KMS-11 (cell line): Measurements from ENCODE around the gene SHKBP1.
A peak's percentile ranks its signal among the peaks of the same experiment; 100 is the strongest.

Source experiments
- H2AFZ ChIP-seq: fragments of 200-600 bp; sonication (generic); 2 replicates; pipeline ENCODE4 v1.6.1; 2016; ENCODE audit warnings: antibody characterized with exemption, mixed run types, low read depth
- H3K27ac ChIP-seq: fragments of 200-600 bp; sonication (generic); 2 replicates; pipeline ENCODE4 v1.6.1; 2016; ENCODE audit warnings: mild to moderate bottlenecking, mixed run types
- H3K27me3 ChIP-seq: fragments of 200-600 bp; sonication (generic); 2 replicates; pipeline ENCODE4 v1.6.1; 2017; ENCODE audit warnings: mild to moderate bottlenecking, low read depth, mixed run types, moderate library complexity; ENCODE audit not compliant: insufficient read depth
- H3K36me3 ChIP-seq: fragments of 200-600 bp; sonication (generic); 2 replicates; pipeline ENCODE4 v1.6.1; 2017; ENCODE audit warnings: mild to moderate bottlenecking, mixed run types; ENCODE audit not compliant: insufficient read depth
- H3K4me1 ChIP-seq: fragments of 200-600 bp; sonication (generic); 2 replicates; pipeline ENCODE4 v1.6.1; 2016; ENCODE audit warnings: mild to moderate bottlenecking, low read depth, mixed run types; ENCODE audit not compliant: poor library complexity, severe bottlenecking
- H3K4me2 ChIP-seq: fragments of 200-600 bp; sonication (generic); 2 replicates; pipeline ENCODE4 v1.7.0; 2016; ENCODE audit warnings: mild to moderate bottlenecking, mixed run types
- H3K4me3 ChIP-seq: fragments of 200-600 bp; sonication (generic); IDR thresholded peaks from 2 replicates; pipeline ENCODE4 v1.6.1; 2017; ENCODE audit warnings: low read depth, low read length, mixed read lengths; ENCODE audit not compliant: insufficient read depth
- H3K79me2 ChIP-seq: fragments of 200-600 bp; sonication (generic); 2 replicates; pipeline ENCODE4 v1.6.1; 2016; ENCODE audit warnings: low read depth, mixed run types; ENCODE audit not compliant: insufficient read depth
- H3K9ac ChIP-seq: fragments of 200-600 bp; sonication (generic); 2 replicates; pipeline ENCODE4 v1.6.1; 2016; ENCODE audit warnings: mild to moderate bottlenecking, mixed run types
- H4K20me1 ChIP-seq: fragments of 200-600 bp; sonication (generic); 2 replicates; pipeline ENCODE4 v1.6.1; 2016; ENCODE audit warnings: mild to moderate bottlenecking, mixed run types; ENCODE audit not compliant: insufficient read depth
- TF ChIP-seq, protein P1 (sequence below): fragments of 200-600 bp; sonication (generic); conservative IDR thresholded peaks from 2 replicates; pipeline ENCODE4 v1.6.1; 2017; ENCODE audit warnings: low read depth, mild to moderate bottlenecking, antibody characterized with exemption, low read length, moderate library complexity, mixed read lengths

The SHKBP1 gene

DNA sequence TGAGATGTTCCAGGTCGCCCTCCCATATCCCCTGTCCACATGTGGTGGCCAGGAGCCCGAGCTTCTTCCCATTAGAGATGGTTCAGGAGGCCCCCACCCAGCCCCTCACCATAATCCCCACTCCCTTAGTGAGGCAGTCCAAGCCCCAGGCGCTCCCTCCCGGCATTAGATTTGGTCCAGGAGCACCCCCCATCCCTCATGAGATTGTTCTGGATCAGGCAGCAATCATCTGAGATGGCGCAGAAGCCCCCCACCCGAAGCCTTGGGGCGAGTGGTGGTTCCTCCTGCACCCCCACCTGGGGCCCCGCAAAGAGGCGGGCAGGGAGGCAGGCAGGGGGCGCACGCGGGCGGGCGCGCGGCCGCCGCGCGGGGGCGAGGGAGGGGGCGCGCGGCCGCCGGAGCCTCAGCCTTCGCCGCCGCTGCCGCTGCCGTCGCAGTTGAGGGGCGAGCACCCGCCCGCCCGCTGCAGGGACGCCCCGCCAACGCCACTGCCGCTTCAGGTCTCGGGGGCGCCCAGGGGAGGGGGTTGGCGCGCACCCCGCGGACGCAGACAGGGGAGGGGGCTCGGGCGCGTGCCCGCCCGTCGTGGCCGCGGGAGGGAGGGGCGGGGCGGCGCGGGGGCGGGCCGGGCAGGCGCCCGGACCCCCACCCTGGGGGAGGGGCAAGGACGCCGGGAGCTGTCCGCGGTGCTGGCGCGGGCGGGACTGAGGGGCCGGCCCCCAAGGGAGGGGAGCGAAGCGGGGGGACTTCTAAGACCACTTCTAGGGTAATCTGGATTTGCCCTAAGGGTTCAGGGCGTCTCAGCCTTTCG, 46.4 kb upstream of the SHKBP1 start:
- Histone ChIP-seq H3K36me3 (no peaks in the 10 kb centered on the region), H3K79me2 (no peaks in the 10 kb centered on the region), H3K4me1 (peaks cover 14% of the 10 kb centered on the region), H2AFZ (peak overlapping the region; percentile 60; the same call in 1 of the 2 replicates), H3K27ac (no peak overlapping the region), H3K27me3 (no peaks in the 10 kb centered on the region), H3K9ac (no peak overlapping the region), H3K4me3 (no peak overlapping the region), H4K20me1 (no peaks in the 10 kb centered on the region), H3K4me2 (peak overlapping the region; percentile 56)
- TF ChIP-seq, protein P1, sequence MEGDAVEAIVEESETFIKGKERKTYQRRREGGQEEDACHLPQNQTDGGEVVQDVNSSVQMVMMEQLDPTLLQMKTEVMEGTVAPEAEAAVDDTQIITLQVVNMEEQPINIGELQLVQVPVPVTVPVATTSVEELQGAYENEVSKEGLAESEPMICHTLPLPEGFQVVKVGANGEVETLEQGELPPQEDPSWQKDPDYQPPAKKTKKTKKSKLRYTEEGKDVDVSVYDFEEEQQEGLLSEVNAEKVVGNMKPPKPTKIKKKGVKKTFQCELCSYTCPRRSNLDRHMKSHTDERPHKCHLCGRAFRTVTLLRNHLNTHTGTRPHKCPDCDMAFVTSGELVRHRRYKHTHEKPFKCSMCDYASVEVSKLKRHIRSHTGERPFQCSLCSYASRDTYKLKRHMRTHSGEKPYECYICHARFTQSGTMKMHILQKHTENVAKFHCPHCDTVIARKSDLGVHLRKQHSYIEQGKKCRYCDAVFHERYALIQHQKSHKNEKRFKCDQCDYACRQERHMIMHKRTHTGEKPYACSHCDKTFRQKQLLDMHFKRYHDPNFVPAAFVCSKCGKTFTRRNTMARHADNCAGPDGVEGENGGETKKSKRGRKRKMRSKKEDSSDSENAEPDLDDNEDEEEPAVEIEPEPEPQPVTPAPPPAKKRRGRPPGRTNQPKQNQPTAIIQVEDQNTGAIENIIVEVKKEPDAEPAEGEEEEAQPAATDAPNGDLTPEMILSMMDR = 0 out of 2 replicates have a peak, but pooled peaks have one; percentile 42

- Histone ChIP-seq H3K4me2 (no peak overlapping the region), H4K20me1 (no peaks in the 10 kb centered on the region), H3K36me3 (no peaks in the 10 kb centered on the region), H3K79me2 (no peaks in the 10 kb centered on the region), H3K9ac (no peak overlapping the region), H3K27ac (no peak overlapping the region), H3K27me3 (no peaks in the 10 kb centered on the region), H3K4me1 (peaks cover 14% of the 10 kb centered on the region), H2AFZ (no peak overlapping the region), H3K4me3 (no peak overlapping the region)
- TF ChIP-seq, protein P1 = no peak
Measured at GRCh38 chr19:40533508-40533907, 43.2 kb upstream of the SHKBP1 start.

DNA sequence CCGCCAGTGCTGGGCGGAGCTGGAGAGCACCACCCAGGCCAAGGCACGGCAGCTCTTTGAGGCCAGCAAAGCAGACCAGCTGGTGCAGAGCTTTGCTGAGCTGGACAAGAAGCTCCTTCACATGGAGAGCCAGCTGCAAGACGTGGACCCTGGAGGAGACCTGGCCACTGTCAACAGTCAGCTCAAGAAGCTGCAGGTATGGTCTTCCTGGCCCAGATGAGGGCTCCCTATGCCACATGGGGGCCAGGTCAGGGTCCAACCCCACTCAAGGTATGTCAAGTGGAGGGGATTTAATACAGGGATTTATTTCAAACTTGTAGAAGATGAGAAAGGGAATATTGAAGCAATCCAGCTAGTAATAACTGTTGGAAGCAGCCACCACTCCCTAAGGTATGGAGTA, 42.5 kb upstream of the SHKBP1 start:
- Histone ChIP-seq H3K4me3 (no peak overlapping the region), H3K27me3 (no peaks in the 10 kb centered on the region), H3K9ac (no peak overlapping the region), H3K4me2 (no peak overlapping the region), H3K4me1 (peaks cover 9% of the 10 kb centered on the region), H3K36me3 (no peaks in the 10 kb centered on the region), H3K27ac (no peak overlapping the region), H4K20me1 (no peaks in the 10 kb centered on the region), H3K79me2 (no peaks in the 10 kb centered on the region), H2AFZ (no peak overlapping the region)
- TF ChIP-seq, protein P1 = no peak

GRCh38 chr19:40539070-40539469, 37.6 kb upstream of the SHKBP1 start:
- Histone ChIP-seq H3K4me3 (no peak overlapping the region), H3K4me1 (no peaks in the 10 kb centered on the region), H3K4me2 (no peak overlapping the region), H3K9ac (no peak overlapping the region), H3K79me2 (no peaks in the 10 kb centered on the region), H4K20me1 (no peaks in the 10 kb centered on the region), H3K36me3 (no peaks in the 10 kb centered on the region), H3K27ac (no peak overlapping the region), H2AFZ (no peak overlapping the region), H3K27me3 (no peaks in the 10 kb centered on the region)
- TF ChIP-seq, protein P1 = no peak
